Choroid plexus epithelial cell (primary cell): ENCODE data around the gene ITGB3.
"Not testable (repeated sequence)": the region's sequence is repeated elsewhere in the genome, so short reads cannot be mapped to it uniquely, and the experiment has no call there.

Source experiments
- DNase-seq: peaks from one replicate; pipeline ENCODE4 v3.0.0-alpha.2; 2010; ENCODE audit warnings: low read depth
- H3K4me3 ChIP-seq: 2 replicates; pipeline ENCODE4 v1.5.1; 2011; ENCODE audit warnings: low read depth, mild to moderate bottlenecking, control low read depth, low read length, moderate library complexity
- CTCF ChIP-seq: conservative IDR thresholded peaks from 2 replicates; pipeline ENCODE4 v1.5.1; 2011; ENCODE audit warnings: low read depth, mild to moderate bottlenecking, control low read depth, inconsistent platforms, low read length, moderate library complexity

The ITGB3 gene

GRCh38 chr17:47223460-47223859 is 30.2 kb upstream of the ITGB3 start:
- DNase-seq: no peak
- TF ChIP-seq CTCF: no peak
- H3K4me3 ChIP-seq: no peak overlapping the region

- not testable (repeated sequence) for H3K4me3 ChIP-seq, DNase-seq
Observed at GRCh38 chr17:47224077-47224476, 29.6 kb upstream of the ITGB3 start.

DNA sequence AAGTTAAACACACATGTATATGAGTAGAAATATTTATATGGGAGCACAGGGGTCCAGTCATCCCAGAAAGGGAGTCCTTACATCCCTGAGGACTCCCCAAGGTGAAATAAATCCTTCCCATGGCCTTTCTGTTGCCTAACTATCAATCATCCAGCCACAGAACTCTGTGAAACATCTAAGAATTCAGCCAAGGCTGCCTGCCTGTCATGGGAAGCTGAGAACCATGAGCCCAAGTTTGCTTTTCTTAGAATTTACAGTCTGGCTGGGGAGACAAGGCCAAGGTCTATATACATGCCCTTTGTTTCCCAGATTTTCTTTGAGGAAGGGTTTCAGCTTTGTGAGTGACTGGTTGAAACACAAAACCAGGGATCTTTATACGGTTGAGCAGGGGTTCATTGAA is 28.7 kb upstream of the ITGB3 start:
- H3K4me3 ChIP-seq: no peak overlapping the region
- peak; percentile 54 for DNase-seq
- TF ChIP-seq CTCF: no peak

DNA sequence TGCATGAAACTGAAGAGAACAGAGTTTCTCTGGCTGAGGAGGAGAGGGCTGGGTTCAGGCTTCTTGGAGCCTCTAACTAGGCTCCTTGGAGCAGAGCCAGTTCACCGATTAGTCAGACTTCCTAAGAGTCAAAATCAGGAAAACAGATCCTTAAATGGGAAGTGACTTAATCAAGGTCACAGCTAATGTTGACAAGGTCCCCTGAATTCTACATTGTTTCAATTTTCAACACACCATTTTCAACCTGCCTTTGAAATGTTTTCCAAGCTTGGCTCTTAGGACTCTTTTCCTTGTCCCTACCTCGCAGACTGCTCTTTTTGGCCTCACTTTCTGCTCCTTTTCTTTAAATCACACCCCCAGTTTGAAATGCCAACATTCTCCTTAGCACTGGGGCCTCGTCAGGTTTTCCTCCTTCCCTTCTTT is 28.2 kb upstream of the ITGB3 start:
- no peak for TF ChIP-seq CTCF
- H3K4me3 ChIP-seq: no peak overlapping the region
- peak; percentile 92 for DNase-seq

GRCh38 chr17:47225911-47226688 is 27.5 kb upstream of the ITGB3 start:
- TF ChIP-seq CTCF: no peak
- H3K4me3 ChIP-seq: no peak overlapping the region
- DNase-seq: peak; percentile 65

DNA sequence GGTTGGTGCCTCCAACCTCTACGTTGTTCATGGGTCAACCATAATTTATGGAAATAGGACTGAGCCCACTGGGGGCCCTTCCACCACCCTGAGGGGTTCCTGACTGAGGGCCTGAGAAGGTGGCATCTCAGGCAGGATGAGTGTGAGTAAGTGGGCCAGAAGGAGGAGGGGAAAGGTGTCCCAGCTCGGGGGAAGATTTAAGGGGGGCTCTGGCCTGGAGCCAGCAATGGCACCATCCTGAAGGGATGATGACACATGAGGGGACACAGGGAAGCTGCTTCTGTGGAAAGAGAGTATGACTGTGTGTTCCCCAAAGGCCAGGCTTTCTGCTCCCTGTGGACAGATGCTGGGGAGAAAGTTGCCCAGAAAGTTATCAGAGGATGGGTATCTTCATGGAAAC is 25.8 kb upstream of the ITGB3 start:
- DNase-seq: no peak
- H3K4me3 ChIP-seq: no peak overlapping the region
- no peak for TF ChIP-seq CTCF

DNA sequence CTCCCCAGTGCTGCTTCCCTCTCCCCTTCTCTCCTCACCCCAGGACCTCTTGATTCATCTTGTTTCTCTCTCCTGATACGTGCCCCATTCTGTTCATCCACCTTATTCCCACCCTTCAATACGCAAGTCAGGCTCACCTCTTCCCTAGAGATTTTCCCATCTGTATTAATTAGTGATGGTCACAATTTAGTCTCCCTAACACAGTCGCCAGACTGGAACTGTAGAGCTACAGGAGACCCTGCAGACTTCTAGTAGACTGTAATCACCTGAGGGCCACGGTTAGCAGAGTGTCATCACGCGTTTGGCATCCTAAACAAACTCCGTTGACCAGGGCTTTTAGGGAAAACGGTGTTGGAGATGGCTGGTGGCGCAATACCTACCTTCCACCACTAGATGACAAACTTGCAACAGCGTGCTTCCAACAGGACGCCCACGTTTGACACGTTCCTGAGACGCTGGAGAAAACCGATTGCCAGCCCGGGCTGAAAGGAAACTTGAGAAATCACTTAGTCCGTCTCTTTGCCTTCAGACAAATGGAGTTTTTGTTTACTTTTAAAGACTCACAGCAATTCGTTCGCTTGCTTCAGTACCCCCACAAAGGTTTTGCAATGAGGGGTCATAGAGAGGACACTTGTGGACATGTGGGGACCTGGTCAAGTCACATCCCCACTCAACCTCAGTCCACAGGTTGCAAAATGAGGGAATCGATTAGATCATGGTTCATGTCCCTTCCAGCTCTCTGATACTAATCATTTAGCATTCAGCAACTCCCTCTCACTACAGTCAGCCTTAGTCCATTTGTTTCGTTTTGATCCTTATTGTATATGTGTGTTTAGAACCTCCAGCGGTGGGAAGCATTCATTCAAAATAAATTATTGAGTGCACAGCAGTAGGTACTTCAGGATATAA is 23.8 kb upstream of the ITGB3 start:
- TF ChIP-seq CTCF: peak; percentile 100
- H3K4me3 ChIP-seq: peak overlapping the region; percentile 38
- DNase-seq: peak; percentile 98
